GM12891 (cell line): ENCODE results near the gene COPG1.

Source experiments
- POLR2A ChIP-seq: IDR thresholded peaks from 2 replicates; pipeline ENCODE4 v1.6.1; 2011; ENCODE audit warnings: low read depth, low read length, control low read depth
- SPI1 ChIP-seq: IDR thresholded peaks from 2 replicates; pipeline ENCODE4 v1.6.1; 2011; ENCODE audit warnings: low read depth, low read length, control low read depth

GRCh38 chr3:129326595-129326994, 77.2 kb downstream of the COPG1 start:
- TF ChIP-seq POLR2A (no peak), SPI1 (no peak)
